Rectal smooth muscle tissue (tissue), 1 donor: ENCODE measurements around the gene LCLAT1.
"Not testable (repeated sequence)": the region's sequence is repeated elsewhere in the genome, so short reads cannot be mapped to it uniquely, and the experiment has no call there.

Source experiments
- H3K27ac ChIP-seq: one replicate; pipeline ENCODE4 v1.7.0; 2013; ENCODE audit warnings: low read depth, low read length, inconsistent platforms
- H3K27me3 ChIP-seq: one replicate; pipeline ENCODE4 v1.7.0; 2013; ENCODE audit warnings: low read length; ENCODE audit not compliant: control insufficient read depth, insufficient read depth
- H3K36me3 ChIP-seq: one replicate; pipeline ENCODE4 v1.7.0; 2013; ENCODE audit warnings: low read length; ENCODE audit not compliant: control insufficient read depth, insufficient read depth
- H3K4me1 ChIP-seq: one replicate; pipeline ENCODE4 v1.7.0; 2013; ENCODE audit warnings: low read length; ENCODE audit not compliant: control insufficient read depth, insufficient read depth
- H3K4me3 ChIP-seq: one replicate; pipeline ENCODE4 v1.7.0; 2013; ENCODE audit warnings: low read length
- H3K9ac ChIP-seq: one replicate; pipeline ENCODE4 v1.7.0; 2013; ENCODE audit warnings: low read length

LCLAT1 gene

DNA sequence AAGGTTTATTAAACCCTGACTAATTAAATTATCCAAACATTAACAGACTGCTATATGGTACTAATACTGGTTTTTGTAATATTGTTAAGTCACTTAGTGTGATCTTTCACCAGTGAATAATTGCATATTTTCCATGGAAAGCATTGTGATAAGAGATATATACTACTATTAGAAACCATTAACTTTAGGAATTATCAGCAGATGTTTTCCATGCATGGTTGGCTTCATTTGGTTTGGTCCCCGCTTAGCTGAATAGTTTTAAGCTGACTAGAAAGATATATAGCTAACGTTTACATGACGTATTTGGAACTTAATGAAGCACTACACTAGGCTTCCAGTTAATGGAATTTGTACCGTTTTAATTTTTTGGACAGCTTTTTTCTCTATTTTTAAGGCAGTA is 37.9 kb downstream of the LCLAT1 start:
- Histone ChIP-seq H3K27me3 (no peaks in the 10 kb centered on the region), H3K36me3 (no peaks in the 10 kb centered on the region), H3K27ac (no peak overlapping the region), H3K4me1 (no peaks in the 10 kb centered on the region), H3K9ac (no peak overlapping the region), H3K4me3 (no peak overlapping the region)

GRCh38 chr2:30486655-30487054 is 39.6 kb downstream of the LCLAT1 start:
- no peak overlapping the region for H3K9ac ChIP-seq
- no peak overlapping the region for H3K4me3 ChIP-seq
- no peak overlapping the region for H3K27ac ChIP-seq
- no peaks in the 10 kb centered on the region for H3K4me1 ChIP-seq
- H3K36me3 ChIP-seq, result no peaks in the 10 kb centered on the region
- no peaks in the 10 kb centered on the region for H3K27me3 ChIP-seq

GRCh38 chr2:30487603-30488002 is 40.6 kb downstream of the LCLAT1 start:
- Histone ChIP-seq H3K4me1 (no peaks in the 10 kb centered on the region), H3K27ac (no peak overlapping the region), H3K9ac (no peak overlapping the region), H3K27me3 (no peaks in the 10 kb centered on the region), H3K4me3 (no peak overlapping the region), H3K36me3 (no peaks in the 10 kb centered on the region)

- no peak overlapping the region for H3K9ac ChIP-seq
- no peaks in the 10 kb centered on the region for H3K4me1 ChIP-seq
- H3K36me3 ChIP-seq, result no peaks in the 10 kb centered on the region
- no peaks in the 10 kb centered on the region for H3K27me3 ChIP-seq
- H3K4me3 ChIP-seq, result no peak overlapping the region
- no peak overlapping the region for H3K27ac ChIP-seq
Measured at GRCh38 chr2:30488012-30488659, 41.1 kb downstream of the LCLAT1 start.

GRCh38 chr2:30491225-30491624 is 44.2 kb downstream of the LCLAT1 start:
- no peaks in the 10 kb centered on the region for H3K36me3 ChIP-seq
- H3K4me3 ChIP-seq, result no peak overlapping the region
- no peaks in the 10 kb centered on the region for H3K27me3 ChIP-seq
- H3K27ac ChIP-seq, result no peak overlapping the region
- H3K4me1 ChIP-seq, result no peaks in the 10 kb centered on the region
- H3K9ac ChIP-seq, result no peak overlapping the region

- H3K27ac ChIP-seq, result no peak overlapping the region
- no peak overlapping the region for H3K9ac ChIP-seq
- H3K4me3 ChIP-seq, result no peak overlapping the region
- no peaks in the 10 kb centered on the region for H3K36me3 ChIP-seq
- H3K4me1 ChIP-seq, result no peaks in the 10 kb centered on the region
- H3K27me3 ChIP-seq, result no peaks in the 10 kb centered on the region
Measured at GRCh38 chr2:30492185-30492584, 45.1 kb downstream of the LCLAT1 start.

GRCh38 chr2:30492619-30493018 is 45.6 kb downstream of the LCLAT1 start:
- no peak overlapping the region for H3K9ac ChIP-seq
- H3K36me3 ChIP-seq, result no peaks in the 10 kb centered on the region
- no peak overlapping the region for H3K4me3 ChIP-seq
- H3K27ac ChIP-seq, result no peak overlapping the region
- H3K4me1 ChIP-seq, result no peaks in the 10 kb centered on the region
- H3K27me3 ChIP-seq, result no peaks in the 10 kb centered on the region

- no peaks in the 10 kb centered on the region for H3K36me3 ChIP-seq
- no peaks in the 10 kb centered on the region for H3K27me3 ChIP-seq
- H3K9ac ChIP-seq, result no peak overlapping the region
- no peak overlapping the region for H3K27ac ChIP-seq
- no peaks in the 10 kb centered on the region for H3K4me1 ChIP-seq
- H3K4me3 ChIP-seq, result no peak overlapping the region
Measured at GRCh38 chr2:30493440-30493839, 46.4 kb downstream of the LCLAT1 start.

DNA sequence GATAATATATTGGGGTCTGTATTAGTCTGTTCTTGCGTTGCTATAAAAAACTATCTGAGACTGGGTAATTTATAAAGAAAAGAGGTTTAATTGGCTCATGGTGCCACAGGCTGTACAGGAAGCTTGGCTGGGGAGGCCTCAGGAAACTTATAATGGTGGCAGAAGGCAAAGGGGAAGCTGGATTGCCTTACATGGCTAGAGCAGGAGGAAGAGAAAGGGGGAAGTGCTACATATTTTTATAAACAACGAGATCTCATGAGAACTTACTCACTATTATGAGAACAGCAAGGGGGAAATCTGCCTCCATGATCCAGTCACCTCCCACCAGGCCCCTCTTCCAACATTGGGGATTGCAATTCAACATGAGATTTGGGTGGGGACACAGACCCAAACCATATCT is 48.9 kb downstream of the LCLAT1 start:
- not testable (repeated sequence) for H3K27ac ChIP-seq, H3K4me1 ChIP-seq, H3K27me3 ChIP-seq, H3K9ac ChIP-seq, H3K4me3 ChIP-seq, H3K36me3 ChIP-seq

DNA sequence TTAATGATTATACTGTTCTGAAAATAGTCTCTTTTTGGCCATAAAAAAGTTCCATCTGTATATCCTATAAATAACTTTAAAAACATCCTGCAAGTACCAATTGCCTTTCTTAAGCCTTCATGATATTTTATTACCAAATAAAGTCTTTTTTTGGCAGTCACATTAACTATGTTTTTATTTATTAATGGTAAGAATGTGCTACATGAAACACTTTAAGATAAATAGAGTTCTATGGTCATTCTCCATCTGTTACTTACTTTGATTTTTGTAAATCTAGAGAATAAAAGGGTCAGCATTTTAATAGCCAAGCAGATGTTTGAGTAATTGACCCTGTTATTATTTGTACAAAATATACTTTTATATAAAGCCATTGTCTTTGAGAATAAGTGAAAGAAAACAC is 52.6 kb downstream of the LCLAT1 start:
- Histone ChIP-seq H3K9ac (no peak overlapping the region), H3K27ac (no peak overlapping the region), H3K4me1 (no peaks in the 10 kb centered on the region), H3K27me3 (no peaks in the 10 kb centered on the region), H3K36me3 (no peaks in the 10 kb centered on the region), H3K4me3 (no peak overlapping the region)

GRCh38 chr2:30500699-30501098 is 53.7 kb downstream of the LCLAT1 start:
- no peak overlapping the region for H3K9ac ChIP-seq
- H3K4me3 ChIP-seq, result no peak overlapping the region
- H3K4me1 ChIP-seq, result no peaks in the 10 kb centered on the region
- H3K27ac ChIP-seq, result no peak overlapping the region
- H3K36me3 ChIP-seq, result no peaks in the 10 kb centered on the region
- H3K27me3 ChIP-seq, result no peaks in the 10 kb centered on the region

DNA sequence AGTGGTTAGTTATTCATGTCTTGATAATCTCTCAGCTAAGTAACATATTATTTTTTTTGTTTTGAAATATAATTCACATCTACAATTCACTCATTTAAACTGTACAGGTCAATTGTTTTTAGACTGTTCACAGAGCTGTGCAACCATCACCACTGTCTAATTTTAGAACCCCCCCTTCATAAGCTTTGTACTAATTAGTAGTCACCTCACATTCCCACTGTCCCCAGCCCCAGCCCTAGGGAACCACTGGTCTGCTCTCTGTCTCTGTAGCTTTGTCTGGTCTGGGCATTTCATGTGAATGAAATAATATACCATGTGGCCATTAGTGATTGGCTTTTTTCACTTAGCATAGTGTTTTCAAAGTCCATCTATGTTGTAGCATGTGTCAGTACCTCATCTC is 55.3 kb downstream of the LCLAT1 start:
- no peak overlapping the region for H3K27ac ChIP-seq

GRCh38 chr2:30503007-30503694 is 56.1 kb downstream of the LCLAT1 start:
- H3K27me3 ChIP-seq, result no peaks in the 10 kb centered on the region
- H3K27ac ChIP-seq, result no peak overlapping the region
- no peak overlapping the region for H3K9ac ChIP-seq
- no peaks in the 10 kb centered on the region for H3K4me1 ChIP-seq
- no peak overlapping the region for H3K4me3 ChIP-seq
- H3K36me3 ChIP-seq, result no peaks in the 10 kb centered on the region

More for the DNA sequence above, 55.3 kb downstream of the LCLAT1 start:
- Histone ChIP-seq H3K4me3 (no peak overlapping the region), H3K36me3 (no peaks in the 10 kb centered on the region), H3K9ac (no peak overlapping the region), H3K27me3 (no peaks in the 10 kb centered on the region), H3K4me1 (no peaks in the 10 kb centered on the region)
